ENCODE data around the gene RAB39B. TPM values are rescaled to one million over a fixed set of nuclear protein-coding genes. Genes with fewer than 3 reads are reported as not detected.

RAB39B gene
- total RNA-seq, 2 experiments from 2014 or later, result 7.2 to 14.3 TPM

- ChIA-PET CTCF (ENCODE audit: unreplicated experiment) (no interaction called here), POLR2A (no interaction called here)
- H4K20me1 ChIP-seq (ENCODE audit: insufficient read depth, low read length), result no peaks in the 10 kb centered on the region
- H3K4me1 ChIP-seq (ENCODE audit: insufficient read depth, low read length, poor library complexity, severe bottlenecking), result peaks cover 21% of the 10 kb centered on the region
- H3K4me3 ChIP-seq (ENCODE audit: low read depth, low read length, poor library complexity, severe bottlenecking), result no peak overlapping the region
- no peaks in the 10 kb centered on the region for H3K9me2 ChIP-seq (ENCODE audit: insufficient read depth, low read length)
- no peak for DNase-seq (ENCODE audit: low spot score)
- intact Hi-C loops (cut with micrococcal nuclease; ENCODE audit: unreplicated experiment), result no loop called here
- TF ChIP-seq EZH2phosphoT487 (IDR thresholded peaks at IDR 0.05; ENCODE audit: borderline replicate concordance, low read depth, low read length), result no peak
- TF ChIP-seq CTCF (conservative IDR thresholded peaks at IDR 0.05; ENCODE audit: low read length), result no peak
- H3K27ac ChIP-seq (ENCODE audit: low read depth, low read length, poor library complexity, severe bottlenecking), result no peak overlapping the region
- H3K79me2 ChIP-seq (ENCODE audit: insufficient read depth, low read depth, low read length), result peaks cover 21% of the 10 kb centered on the region
- no peak overlapping the region for H3K4me2 ChIP-seq (ENCODE audit: low read length)
- no peaks in the 10 kb centered on the region for H3K36me3 ChIP-seq (ENCODE audit: insufficient read depth, low read length)
- no peaks in the 10 kb centered on the region for H3K9me3 ChIP-seq (ENCODE audit: low read length)
- no TSS peak for BruUV-seq (replicated peaks)
- H2AFZ ChIP-seq (ENCODE audit: low read length), result no peak overlapping the region
Measured at GRCh38 chrX:155213731-155214130, 50.6 kb downstream of the RAB39B start.

GRCh38 chrX:155211208-155211607, 53.1 kb downstream of the RAB39B start:
- Histone ChIP-seq H3K9me3 (ENCODE audit: low read length) (no peaks in the 10 kb centered on the region), H3K36me3 (ENCODE audit: insufficient read depth, low read length) (no peaks in the 10 kb centered on the region), H4K20me1 (ENCODE audit: insufficient read depth, low read length) (no peaks in the 10 kb centered on the region), H3K27ac (ENCODE audit: low read depth, low read length, poor library complexity, severe bottlenecking) (no peak overlapping the region), H3K4me2 (ENCODE audit: low read length) (no peak overlapping the region), H3K4me1 (ENCODE audit: insufficient read depth, low read length, poor library complexity, severe bottlenecking) (peaks cover 7% of the 10 kb centered on the region), H3K79me2 (ENCODE audit: insufficient read depth, low read depth, low read length) (no peaks in the 10 kb centered on the region), H2AFZ (ENCODE audit: low read length) (no peak overlapping the region), H3K9me2 (ENCODE audit: insufficient read depth, low read length) (no peaks in the 10 kb centered on the region), H3K4me3 (ENCODE audit: low read depth, low read length, poor library complexity, severe bottlenecking) (no peak overlapping the region)
- intact Hi-C loops (cut with micrococcal nuclease; ENCODE audit: unreplicated experiment), result no loop called here
- DNase-seq (ENCODE audit: low spot score), result no peak
- ChIA-PET CTCF (ENCODE audit: unreplicated experiment) (no interaction called here), POLR2A (no interaction called here)
- BruUV-seq (replicated peaks), result no TSS peak
- TF ChIP-seq CTCF (conservative IDR thresholded peaks at IDR 0.05; ENCODE audit: low read length) (no peak), EZH2phosphoT487 (IDR thresholded peaks at IDR 0.05; ENCODE audit: borderline replicate concordance, low read depth, low read length) (no peak)

Small RNAs within 50 kb of the gene (small RNA-seq; reads per million reads assigned to genes)
- not detected for gene AC234781.4

Other genes starting within 250 kb of the RAB39B start
- 0.47 and 0.95 TPM in 2 replicates for gene F8, start 241.8 kb downstream of the RAB39B start, total RNA-seq (2014; rRNA removed; shearing (Covaris generic))
- gene F8, start 241.8 kb downstream of the RAB39B start, total RNA-seq (2022), result 1.7 and 2.1 TPM in 2 replicates
- gene FUNDC2, start 237.6 kb downstream of the RAB39B start, total RNA-seq (2014; rRNA removed; shearing (Covaris generic)), result 37.2 and 57.5 TPM in 2 replicates
- 45.3 and 50.0 TPM in 2 replicates for gene FUNDC2, start 237.6 kb downstream of the RAB39B start, total RNA-seq (2022)
- gene CMC4, start 193.4 kb downstream of the RAB39B start, total RNA-seq (2014; rRNA removed; shearing (Covaris generic)), result 23.9 and 30.6 TPM in 2 replicates
- gene CMC4, start 193.4 kb downstream of the RAB39B start, total RNA-seq (2022), result 12.2 and 14.3 TPM in 2 replicates
- 13.4 and 16.9 TPM in 2 replicates for gene MTCP1, start 193.4 kb downstream of the RAB39B start, total RNA-seq (2014; rRNA removed; shearing (Covaris generic))
- 37.3 and 39.6 TPM in 2 replicates for gene MTCP1, start 193.4 kb downstream of the RAB39B start, total RNA-seq (2022)
- gene BRCC3, start 193.0 kb downstream of the RAB39B start, total RNA-seq (2014; rRNA removed; shearing (Covaris generic)), result 11.9 and 12.1 TPM in 2 replicates
- 23.5 and 25.8 TPM in 2 replicates for gene BRCC3, start 193.0 kb downstream of the RAB39B start, total RNA-seq (2022)
- 42.9 and 45.5 TPM in 2 replicates for gene VBP1, start 48.0 kb downstream of the RAB39B start, total RNA-seq (2014; rRNA removed; shearing (Covaris generic))
- 58.5 and 63.4 TPM in 2 replicates for gene VBP1, start 48.0 kb downstream of the RAB39B start, total RNA-seq (2022)
- not detected in 2 replicates for gene CLIC2, start 70.1 kb upstream of the RAB39B start, total RNA-seq (2014; rRNA removed; shearing (Covaris generic))
- not detected in 2 replicates for gene CLIC2, start 70.1 kb upstream of the RAB39B start, total RNA-seq (2022)
- not detected in 2 replicates for gene F8A2, start 117.6 kb upstream of the RAB39B start, total RNA-seq (2014; rRNA removed; shearing (Covaris generic))
- gene F8A2, start 117.6 kb upstream of the RAB39B start, total RNA-seq (2022), result not detected in 2 replicates
- gene F8A3, start 194.1 kb upstream of the RAB39B start, total RNA-seq (2014; rRNA removed; shearing (Covaris generic)), result 1.6 and 3.3 TPM in 2 replicates
- gene F8A3, start 194.1 kb upstream of the RAB39B start, total RNA-seq (2022), result 5.8 and 8.5 TPM in 2 replicates

Data from OCI-LY7 (cell line).